Hair follicle dermal papilla cell (primary cell): ENCODE measurements around the gene EVI5L. TPM values are rescaled to one million over a fixed set of nuclear protein-coding genes. Genes with fewer than 3 reads are reported as not detected.

Experiments used
- total RNA-seq: library from RNA; depleted of rRNA; stranded (reverse); fragments of >200 nt; gene quantifications from 2 replicates; pipeline ENCODE4 v1.2.3, GENCODE V29; 2012

EVI5L gene
- 21.9 and 22.9 TPM in 2 replicates for total RNA-seq

GRCh38 chr19:7829561-7830271 lies at the start of gene EVI5L:
Gene EVI5L (plus strand): TSS chr19:7830218. CDS start chr19:7846543, 16,325 bp downstream.

GRCh38 chr19:7874076-7874896 lies 44.3 kb downstream of the EVI5L start, which contains the start of gene PRR36:
Gene PRR36 (minus strand): TSS chr19:7874390. CDS start chr19:7873689, 701 bp downstream.

DNA sequence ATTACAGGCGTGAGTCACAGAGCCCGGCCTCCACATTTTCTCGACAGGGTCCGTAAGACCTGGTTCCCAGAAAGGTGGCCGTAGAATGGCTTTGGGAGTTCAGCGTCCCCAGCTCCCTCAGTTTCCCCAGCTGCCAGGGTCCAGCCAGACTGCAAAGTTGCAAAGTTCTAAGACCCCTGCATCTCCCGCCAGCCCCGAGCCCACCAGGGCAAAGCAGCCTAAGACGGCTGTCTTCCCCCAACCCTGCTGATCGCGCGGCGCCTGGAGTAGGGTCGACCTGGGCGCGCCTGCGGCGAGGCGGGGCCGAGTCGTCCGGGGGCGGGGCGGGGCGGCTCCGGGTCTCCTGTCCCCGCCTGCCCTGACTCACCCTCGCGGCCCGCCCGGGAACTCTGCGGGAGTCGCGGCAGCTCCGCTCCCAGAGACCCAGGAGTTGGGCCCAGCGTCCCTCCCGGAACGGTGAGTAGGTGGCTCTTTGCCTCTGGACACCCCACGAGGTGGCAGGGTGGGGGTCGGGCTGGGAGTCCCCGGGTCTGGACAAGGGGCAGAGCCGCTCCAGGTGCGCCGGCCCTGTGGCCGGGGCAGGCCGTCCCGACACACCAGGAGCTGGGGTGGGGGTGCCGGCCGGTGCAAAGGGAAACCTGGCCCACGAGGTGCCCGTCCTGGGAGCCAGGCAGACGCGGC lies 58.3 kb downstream of the EVI5L start, which contains the start of gene LRRC8E:
LRRC8E (plus strand) TSS at position 366 of the 681 bp plus-strand sequence. CDS start 7,094 bp downstream, outside the sequence.

DNA sequence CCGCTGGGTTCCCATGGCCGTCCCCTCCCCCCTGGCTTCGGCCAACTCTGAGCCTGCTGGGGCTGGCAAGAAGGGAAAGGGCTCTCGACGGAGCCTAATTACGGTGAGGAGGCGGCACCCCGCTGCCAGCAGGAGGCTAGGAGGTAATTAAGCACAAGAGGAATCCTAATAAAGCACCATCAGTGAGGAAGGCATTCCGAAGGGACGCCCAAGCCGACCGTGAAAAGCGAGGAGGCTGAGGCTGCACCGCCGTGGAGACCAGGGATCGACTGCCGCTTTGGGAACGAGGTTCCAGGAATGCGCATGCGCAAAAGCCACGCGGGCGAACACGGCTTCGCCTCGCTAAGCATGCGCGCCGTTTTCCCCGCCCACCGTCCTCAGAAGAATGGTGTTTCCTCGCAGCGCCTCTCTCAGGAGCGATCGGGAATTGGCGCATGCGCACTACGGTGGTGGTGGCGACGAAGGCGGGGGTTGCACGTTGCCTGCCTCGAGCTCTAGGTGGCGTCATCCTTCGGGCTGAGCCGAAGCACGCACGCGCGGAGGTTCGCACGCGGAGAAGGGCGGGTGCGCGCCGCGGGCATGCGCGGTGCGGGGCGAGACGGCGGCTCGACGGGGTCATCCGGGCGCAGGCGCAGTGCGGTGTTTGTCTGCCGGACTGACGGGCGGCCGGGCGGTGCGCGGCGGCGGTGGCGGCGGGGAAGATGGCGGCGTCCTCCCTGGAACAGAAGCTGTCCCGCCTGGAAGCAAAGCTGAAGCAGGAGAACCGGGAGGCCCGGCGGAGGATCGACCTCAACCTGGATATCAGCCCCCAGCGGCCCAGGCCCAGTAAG lies 73.4 kb downstream of the EVI5L start, which contains the start of gene MAP2K7:
MAP2K7 (plus strand) TSS at position 634 of the 830 bp plus-strand sequence; CDS start at position 702, 68 bp downstream.

Other genes with a start within 250 kb of the EVI5L start
- not detected in 2 replicates for gene CAMSAP3, start 234.4 kb upstream of the EVI5L start, total RNA-seq
- gene XAB2, start 200.7 kb upstream of the EVI5L start, total RNA-seq: 45.1 and 45.9 TPM in 2 replicates
- 4.5 and 11.5 TPM in 2 replicates for gene PET100, start 200.4 kb upstream of the EVI5L start, total RNA-seq
- not detected in 2 replicates for gene PCP2, start 196.5 kb upstream of the EVI5L start, total RNA-seq
- gene STXBP2, start 193.1 kb upstream of the EVI5L start, total RNA-seq: 3.4 and 3.9 TPM in 2 replicates
- gene RETN, start 161.2 kb upstream of the EVI5L start, total RNA-seq: not detected in 2 replicates
- not detected in 2 replicates for gene MCEMP1, start 153.1 kb upstream of the EVI5L start, total RNA-seq
- 35.7 and 50.6 TPM in 2 replicates for gene TRAPPC5, start 149.4 kb upstream of the EVI5L start, total RNA-seq
- gene FCER2, start 128.1 kb upstream of the EVI5L start, total RNA-seq: not detected in 2 replicates
- gene CLEC4G, start 98.1 kb upstream of the EVI5L start, total RNA-seq: not detected in 2 replicates
- not detected in 2 replicates for gene CD209, start 82.7 kb upstream of the EVI5L start, total RNA-seq
- gene CLEC4M, start 67.0 kb upstream of the EVI5L start, total RNA-seq: not detected in 2 replicates
- not detected in 2 replicates for gene PRR36, start 44.2 kb downstream of the EVI5L start, total RNA-seq
- gene LRRC8E, start 58.3 kb downstream of the EVI5L start, total RNA-seq: 13.7 and 13.8 TPM in 2 replicates
- gene MAP2K7, start 73.7 kb downstream of the EVI5L start, total RNA-seq: 15.9 and 19.5 TPM in 2 replicates
- gene TGFBR3L, start 84.6 kb downstream of the EVI5L start, total RNA-seq: 0.32 and 0.73 TPM in 2 replicates
- 17.8 and 19.8 TPM in 2 replicates for gene SNAPC2, start 90.1 kb downstream of the EVI5L start, total RNA-seq
- gene CTXN1, start 95.9 kb downstream of the EVI5L start, total RNA-seq: 0.61 and 1.9 TPM in 2 replicates
- gene TIMM44, start 113.4 kb downstream of the EVI5L start, total RNA-seq: 43.5 and 52.4 TPM in 2 replicates
- gene ELAVL1, start 175.4 kb downstream of the EVI5L start, total RNA-seq: 33.3 and 37.8 TPM in 2 replicates
- gene CCL25, start 222.5 kb downstream of the EVI5L start, total RNA-seq: not detected in 2 replicates